Endodermal cell (in vitro differentiated cells): ENCODE data around the gene GPR84. TPM values are rescaled to one million over a fixed set of nuclear protein-coding genes. Genes with fewer than 3 reads are reported as not detected.

Experiments
- DNase-seq: peaks from one replicate; pipeline ENCODE4 v3.0.0-alpha.2; 2017
- H3K27ac ChIP-seq: 2 replicates; pipeline ENCODE4 v1.5.1; 2013; ENCODE audit warnings: mild to moderate bottlenecking, low read depth, low read length, moderate library complexity
- H3K27me3 ChIP-seq: 2 replicates; pipeline ENCODE4 v1.6.1; 2013; ENCODE audit warnings: mild to moderate bottlenecking, low read length, moderate library complexity; ENCODE audit not compliant: insufficient read depth, control insufficient read depth, poor library complexity, severe bottlenecking
- H3K36me3 ChIP-seq: 2 replicates; pipeline ENCODE4 v1.7.0; 2013; ENCODE audit warnings: mild to moderate bottlenecking, low read length, moderate library complexity; ENCODE audit not compliant: control insufficient read depth, insufficient read depth
- H3K4me1 ChIP-seq: one replicate; pipeline ENCODE4 v1.7.0; 2013; ENCODE audit warnings: low read length; ENCODE audit not compliant: control insufficient read depth, insufficient read depth
- H3K4me3 ChIP-seq: 2 replicates; pipeline ENCODE4 v1.5.1; 2013; ENCODE audit warnings: mild to moderate bottlenecking, low read length, moderate library complexity
- H3K9ac ChIP-seq: 2 replicates; pipeline ENCODE4 v1.6.1; 2013; ENCODE audit warnings: mild to moderate bottlenecking, low read length, moderate library complexity; ENCODE audit not compliant: poor library complexity, severe bottlenecking; ENCODE audit errors: extremely low read depth
- H3K9me3 ChIP-seq: 2 replicates; pipeline ENCODE4 v1.6.1; 2013; ENCODE audit warnings: mild to moderate bottlenecking, low read length, moderate library complexity; ENCODE audit not compliant: control insufficient read depth
- H3K27ac Mint-ChIP-seq: 2 replicates; pipeline ENCODE4 v1.8.0; 2020; ENCODE audit warnings: mixed read lengths
- H3K27me3 Mint-ChIP-seq: 2 replicates; pipeline ENCODE4 v1.8.0; 2021; ENCODE audit warnings: mild to moderate bottlenecking, mixed read lengths; ENCODE audit not compliant: insufficient read depth
- H3K36me3 Mint-ChIP-seq: 2 replicates; pipeline ENCODE4 v1.8.0; 2020; ENCODE audit warnings: low read depth, mixed read lengths
- H3K4me1 Mint-ChIP-seq: 2 replicates; pipeline ENCODE4 v1.8.0; 2020; ENCODE audit warnings: mixed read lengths
- H3K4me3 Mint-ChIP-seq: 2 replicates; pipeline ENCODE4 v1.8.0; 2020; ENCODE audit warnings: mild to moderate bottlenecking, moderate library complexity, mixed read lengths
- H3K9me3 Mint-ChIP-seq: 2 replicates; pipeline ENCODE4 v1.8.0; 2020; ENCODE audit warnings: mild to moderate bottlenecking, mixed read lengths
- CTCF ChIP-seq: fragments of 200-600 bp; sonication (generic); conservative IDR thresholded peaks from 2 replicates; pipeline ENCODE4 v1.5.0; 2021; ENCODE audit warnings: antibody characterized with exemption, mild to moderate bottlenecking
- WGBS, 2 experiments: methylation state at CpG; one replicate each; pipeline versions ENCODE4 v1.1.5 to v1.1.7; 2013; ENCODE audit warnings: missing lambda C conversion rate in 2 of 2, mixed read lengths in 1 of 2; ENCODE audit not compliant: insufficient coverage in 1 of 2, insufficient read length in 1 of 2; 5-methylcytosine and 5-hydroxymethylcytosine counted together
- total RNA-seq, 2 donors: library from RNA; stranded (reverse); fragmentation: NEBNext Ultra II Directional in 1 of 2; extraction: Animal tissue kit (Norgen Biotek cat#: 25700) in 1 of 2; gene quantifications; 2 replicates in 1 of 2; 3 replicates in 1 of 2; pipeline ENCODE4 v1.2.1, GENCODE V29; 2021

GPR84 gene
- total RNA-seq, 2 donors from 2014 or later: not detected

- no peaks in the 10 kb centered on the region for H3K27me3 ChIP-seq
- no peaks in the 10 kb centered on the region for H3K4me1 ChIP-seq
- Mint-ChIP-seq H3K4me3 (no peak overlapping the region), H3K4me1 (peaks cover 9% of the 10 kb centered on the region), H3K36me3 (peaks cover 84% of the 10 kb centered on the region), H3K9me3 (no peaks in the 10 kb centered on the region), H3K27me3 (peaks cover 6% of the 10 kb centered on the region), H3K27ac (no peak overlapping the region)
- no peak overlapping the region for H3K9ac ChIP-seq
- no peak overlapping the region for H3K4me3 ChIP-seq
- 92 to 95% methylated on average over 2 of the region's 2 CpGs for WGBS, 2 experiments
- no peak overlapping the region for H3K27ac ChIP-seq
- TF ChIP-seq CTCF: no peak
- H3K9me3 ChIP-seq: no peaks in the 10 kb centered on the region
- H3K36me3 ChIP-seq: peaks cover 95% of the 10 kb centered on the region
- DNase-seq: no peak
These were observed 33.9 kb upstream of the GPR84 start for GRCh38 chr12:54398218-54398617.

DNA sequence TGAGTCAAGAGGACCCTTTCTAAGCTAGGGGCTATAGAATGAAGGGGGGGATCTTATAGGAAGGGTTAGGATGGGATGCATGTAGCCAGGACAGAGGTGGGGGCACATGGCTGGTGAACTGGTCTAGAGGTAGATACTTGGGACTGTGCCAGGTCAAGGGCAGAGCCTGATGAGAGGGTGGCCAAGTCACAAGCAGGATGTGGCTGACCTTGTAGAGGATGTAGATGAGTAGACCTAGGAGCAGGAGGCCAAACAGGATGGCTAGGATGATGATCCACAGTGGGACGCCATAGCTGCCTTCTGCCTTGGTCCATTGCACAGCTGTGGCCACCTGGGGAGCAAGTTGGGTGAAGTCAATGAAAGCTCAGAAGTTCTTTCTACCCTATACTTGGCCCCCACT is 32.9 kb upstream of the GPR84 start:
- Histone ChIP-seq H3K27me3 (no peaks in the 10 kb centered on the region), H3K9ac (no peak overlapping the region), H3K36me3 (peaks cover 84% of the 10 kb centered on the region), H3K9me3 (no peaks in the 10 kb centered on the region), H3K27ac (no peak overlapping the region), H3K4me1 (no peaks in the 10 kb centered on the region), H3K4me3 (no peak overlapping the region)
- 89% methylated on average over 1 of the region's 1 CpG; no CpG with 5 or more reads in 1 of the 2 experiments for WGBS, 2 experiments
- Mint-ChIP-seq H3K27ac (no peak overlapping the region), H3K4me3 (no peak overlapping the region), H3K9me3 (no peaks in the 10 kb centered on the region), H3K36me3 (peaks cover 79% of the 10 kb centered on the region), H3K4me1 (peaks cover 9% of the 10 kb centered on the region), H3K27me3 (peaks cover 11% of the 10 kb centered on the region)
- DNase-seq: no peak
- no peak for TF ChIP-seq CTCF

DNA sequence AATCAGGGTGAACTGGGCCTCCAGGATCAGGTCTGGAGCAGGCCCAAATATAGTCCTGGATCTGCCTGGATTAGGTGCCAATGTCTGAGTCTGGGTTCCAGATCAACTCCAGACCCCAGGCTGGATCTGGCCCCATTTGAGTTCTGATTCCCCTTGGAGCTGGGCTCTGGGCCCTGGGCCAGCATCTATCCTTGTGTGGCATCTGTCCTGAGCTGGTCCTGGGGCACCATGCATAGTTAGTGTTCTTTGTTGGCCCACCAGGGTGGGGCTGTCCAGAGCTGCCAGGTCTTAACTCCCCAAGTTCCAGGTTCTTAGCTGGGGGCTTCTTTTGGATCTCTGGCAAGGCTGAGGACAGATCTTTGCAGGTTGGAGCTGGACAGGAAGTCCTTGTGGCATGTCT is 31.3 kb upstream of the GPR84 start:
- H3K27ac Mint-ChIP-seq: no peak overlapping the region
- Histone ChIP-seq H3K4me1 (no peaks in the 10 kb centered on the region), H3K36me3 (peaks cover 68% of the 10 kb centered on the region), H3K9ac (no peak overlapping the region), H3K27me3 (no peaks in the 10 kb centered on the region), H3K4me3 (no peak overlapping the region), H3K9me3 (no peaks in the 10 kb centered on the region), H3K27ac (no peak overlapping the region)
- DNase-seq: no peak
- H3K27me3 Mint-ChIP-seq: peaks cover 16% of the 10 kb centered on the region
- H3K4me3 Mint-ChIP-seq: no peak overlapping the region
- peaks cover 13% of the 10 kb centered on the region for H3K4me1 Mint-ChIP-seq
- H3K9me3 Mint-ChIP-seq: no peaks in the 10 kb centered on the region
- no peak for TF ChIP-seq CTCF
- H3K36me3 Mint-ChIP-seq: peaks cover 64% of the 10 kb centered on the region
